Measurements from ENCODE around the gene GSK3B. TPM values are rescaled to one million over a fixed set of nuclear protein-coding genes. Genes with fewer than 3 reads are reported as not detected.

Gene GSK3B
- total RNA-seq, 2 donors from 2014 or later: 57.3 to 59.8 TPM

- DNase-seq: no peak
- no peak overlapping the region for H3K27ac Mint-ChIP-seq
- no peaks in the 10 kb centered on the region for H3K4me1 ChIP-seq (ENCODE audit: control insufficient read depth, insufficient read depth, low read length)
- H3K36me3 Mint-ChIP-seq (ENCODE audit: low read depth): peaks cover 22% of the 10 kb centered on the region
- H3K27me3 ChIP-seq (ENCODE audit: control insufficient read depth, insufficient read depth, low read length, poor library complexity, severe bottlenecking): no peaks in the 10 kb centered on the region
- H3K27me3 Mint-ChIP-seq (ENCODE audit: insufficient read depth): no peaks in the 10 kb centered on the region
- peaks cover 49% of the 10 kb centered on the region for H3K36me3 ChIP-seq (ENCODE audit: control insufficient read depth, insufficient read depth, low read length)
- no peaks in the 10 kb centered on the region for H3K9me3 Mint-ChIP-seq
- no peak overlapping the region for H3K9ac ChIP-seq (ENCODE audit: extremely low read depth, low read length, poor library complexity, severe bottlenecking)
- H3K4me1 Mint-ChIP-seq: no peaks in the 10 kb centered on the region
- H3K9me3 ChIP-seq (ENCODE audit: control insufficient read depth, low read length): no peaks in the 10 kb centered on the region
- H3K4me3 Mint-ChIP-seq: no peak overlapping the region
- no peak overlapping the region for H3K27ac ChIP-seq (ENCODE audit: low read depth, low read length)
- TF ChIP-seq, protein P1, sequence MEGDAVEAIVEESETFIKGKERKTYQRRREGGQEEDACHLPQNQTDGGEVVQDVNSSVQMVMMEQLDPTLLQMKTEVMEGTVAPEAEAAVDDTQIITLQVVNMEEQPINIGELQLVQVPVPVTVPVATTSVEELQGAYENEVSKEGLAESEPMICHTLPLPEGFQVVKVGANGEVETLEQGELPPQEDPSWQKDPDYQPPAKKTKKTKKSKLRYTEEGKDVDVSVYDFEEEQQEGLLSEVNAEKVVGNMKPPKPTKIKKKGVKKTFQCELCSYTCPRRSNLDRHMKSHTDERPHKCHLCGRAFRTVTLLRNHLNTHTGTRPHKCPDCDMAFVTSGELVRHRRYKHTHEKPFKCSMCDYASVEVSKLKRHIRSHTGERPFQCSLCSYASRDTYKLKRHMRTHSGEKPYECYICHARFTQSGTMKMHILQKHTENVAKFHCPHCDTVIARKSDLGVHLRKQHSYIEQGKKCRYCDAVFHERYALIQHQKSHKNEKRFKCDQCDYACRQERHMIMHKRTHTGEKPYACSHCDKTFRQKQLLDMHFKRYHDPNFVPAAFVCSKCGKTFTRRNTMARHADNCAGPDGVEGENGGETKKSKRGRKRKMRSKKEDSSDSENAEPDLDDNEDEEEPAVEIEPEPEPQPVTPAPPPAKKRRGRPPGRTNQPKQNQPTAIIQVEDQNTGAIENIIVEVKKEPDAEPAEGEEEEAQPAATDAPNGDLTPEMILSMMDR (conservative IDR thresholded peaks at IDR 0.05): no peak
- no peak overlapping the region for H3K4me3 ChIP-seq (ENCODE audit: low read length)
- WGBS, 2 experiments (ENCODE audit: insufficient coverage in 1 of 2, insufficient read length in 1 of 2): 83 to 91% methylated on average over 1 to 3 of the region's 3 CpGs
Observed at GRCh38 chr3:119902061-119902460, 192.2 kb downstream of the GSK3B start.

DNA sequence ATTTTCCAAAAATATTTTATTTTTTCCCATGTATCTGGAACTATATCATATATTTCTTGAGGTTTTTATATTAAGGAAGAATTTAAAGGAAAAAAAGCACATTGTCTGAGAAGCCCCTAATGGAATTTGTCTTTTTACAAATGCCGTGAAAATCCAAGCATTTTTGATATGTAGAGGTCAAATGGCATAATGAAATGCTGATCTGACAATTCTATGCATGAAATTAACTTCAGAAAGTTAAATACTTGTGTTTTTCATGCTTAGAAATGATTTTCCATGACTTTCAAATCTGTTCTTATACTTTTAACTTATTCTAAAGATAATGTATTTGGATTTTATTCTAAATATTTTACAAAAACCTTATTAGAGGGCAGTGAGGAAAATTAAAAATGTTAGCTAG is 193.1 kb downstream of the GSK3B start:
- no peak overlapping the region for H3K27ac ChIP-seq (ENCODE audit: low read depth, low read length)
- TF ChIP-seq, protein P1 (conservative IDR thresholded peaks at IDR 0.05): no peak
- H3K4me3 ChIP-seq (ENCODE audit: low read length): no peak overlapping the region
- no peak overlapping the region for H3K4me3 Mint-ChIP-seq
- H3K27me3 Mint-ChIP-seq (ENCODE audit: insufficient read depth): no peaks in the 10 kb centered on the region
- H3K9me3 Mint-ChIP-seq: no peaks in the 10 kb centered on the region
- peaks cover 55% of the 10 kb centered on the region for H3K36me3 ChIP-seq (ENCODE audit: control insufficient read depth, insufficient read depth, low read length)
- no peak for DNase-seq
- no peaks in the 10 kb centered on the region for H3K4me1 ChIP-seq (ENCODE audit: control insufficient read depth, insufficient read depth, low read length)
- no peaks in the 10 kb centered on the region for H3K27me3 ChIP-seq (ENCODE audit: control insufficient read depth, insufficient read depth, low read length, poor library complexity, severe bottlenecking)
- H3K36me3 Mint-ChIP-seq (ENCODE audit: low read depth): peaks cover 22% of the 10 kb centered on the region
- 94 to 100% methylated on average over 1 of the region's 1 CpG for WGBS, 2 experiments (ENCODE audit: insufficient coverage in 1 of 2, insufficient read length in 1 of 2)
- H3K9ac ChIP-seq (ENCODE audit: extremely low read depth, low read length, poor library complexity, severe bottlenecking): no peak overlapping the region
- H3K4me1 Mint-ChIP-seq: no peaks in the 10 kb centered on the region
- H3K9me3 ChIP-seq (ENCODE audit: control insufficient read depth, low read length): no peaks in the 10 kb centered on the region
- H3K27ac Mint-ChIP-seq: no peak overlapping the region

DNA sequence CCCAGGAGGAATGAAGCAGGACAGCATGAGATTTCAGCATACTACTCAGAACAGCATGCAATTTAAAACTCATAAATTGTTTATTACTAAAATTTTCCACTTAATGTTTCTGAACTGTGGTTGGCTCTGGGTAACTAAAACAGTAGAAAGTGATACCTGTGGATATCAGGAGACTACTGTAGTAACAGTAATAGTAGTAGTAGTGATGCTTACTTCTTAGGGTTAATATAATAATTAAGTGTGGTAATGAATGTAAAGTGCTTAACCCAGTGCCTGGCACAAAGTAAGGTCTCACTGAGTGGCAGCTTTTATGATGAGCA is 195.1 kb downstream of the GSK3B start:
- no peaks in the 10 kb centered on the region for H3K27me3 Mint-ChIP-seq (ENCODE audit: insufficient read depth)
- no peaks in the 10 kb centered on the region for H3K4me1 Mint-ChIP-seq
- Histone ChIP-seq H3K36me3 (ENCODE audit: control insufficient read depth, insufficient read depth, low read length) (peaks cover 57% of the 10 kb centered on the region), H3K9me3 (ENCODE audit: control insufficient read depth, low read length) (no peaks in the 10 kb centered on the region), H3K27me3 (ENCODE audit: control insufficient read depth, insufficient read depth, low read length, poor library complexity, severe bottlenecking) (no peaks in the 10 kb centered on the region), H3K9ac (ENCODE audit: extremely low read depth, low read length, poor library complexity, severe bottlenecking) (no peak overlapping the region), H3K4me3 (ENCODE audit: low read length) (no peak overlapping the region), H3K27ac (ENCODE audit: low read depth, low read length) (no peak overlapping the region), H3K4me1 (ENCODE audit: control insufficient read depth, insufficient read depth, low read length) (no peaks in the 10 kb centered on the region)
- DNase-seq: no peak
- no peak overlapping the region for H3K27ac Mint-ChIP-seq
- no peak overlapping the region for H3K4me3 Mint-ChIP-seq
- no peaks in the 10 kb centered on the region for H3K9me3 Mint-ChIP-seq
- TF ChIP-seq, protein P1 (conservative IDR thresholded peaks at IDR 0.05): no peak
- H3K36me3 Mint-ChIP-seq (ENCODE audit: low read depth): peaks cover 22% of the 10 kb centered on the region
